Body of pancreas (tissue), 4 donors: ENCODE data around the gene RASGRP4. TPM values are rescaled to one million over a fixed set of nuclear protein-coding genes. Genes with fewer than 3 reads are reported as not detected.
A peak's percentile ranks its signal among the peaks of the same experiment; 100 is the strongest.

Experiments used
- ATAC-seq: fragments of 150-250 bp; one replicate; pipeline ENCODE4 v1.9.1; 2016
- DNase-seq, 4 donors: peaks; one replicate each; pipeline ENCODE4 v3.0.0-alpha.2; 2019
- H3K27ac ChIP-seq, 4 donors: fragments of 200-600 bp; sonication (generic); 1 replicate in 3 of 4; 2 replicates in 1 of 4; pipeline versions ENCODE4 v1.5.1 to v1.6.1; 2016 to 2019; ENCODE audit warnings: mild to moderate bottlenecking in 1 of 4, mixed read lengths in 1 of 4, moderate library complexity in 1 of 4
- H3K27me3 ChIP-seq, 2 donors: fragments of 200-600 bp; sonication (generic); one replicate each; pipeline ENCODE4 v1.6.0; 2016; ENCODE audit warnings: mild to moderate bottlenecking in 1 of 2
- H3K36me3 ChIP-seq, 2 donors: fragments of 200-600 bp; sonication (generic); replicated peaks in 1 of 2; 2 replicates each; pipeline ENCODE4 v1.5.1; 2016; ENCODE audit warnings: low read depth in 2 of 2; ENCODE audit not compliant: insufficient read depth in 1 of 2
- H3K4me1 ChIP-seq: fragments of 200-600 bp; sonication (generic); one replicate; pipeline ENCODE4 v1.6.0; 2016
- H3K4me3 ChIP-seq, 2 donors: fragments of 200-600 bp; sonication (generic); 1 replicate in 1 of 2; 2 replicates in 1 of 2; pipeline ENCODE4 v1.5.1; 2016 to 2019
- H3K9me3 ChIP-seq, 3 donors: fragments of 200-600 bp; sonication (generic); 1 replicate in 2 of 3; 2 replicates in 1 of 3; pipeline ENCODE4 v1.5.1; 2016
- CTCF ChIP-seq, 7 experiments: fragments of 450-650 bp in 4 of 7; fragments of 200-600 bp in 3 of 7; sonication (generic) in 3 of 7; IDR thresholded peaks; one replicate each; pipeline ENCODE4 v1.5.1; 2016 to 2019; ENCODE audit warnings: antibody characterized with exemption in 7 of 7
- POLR2A ChIP-seq, 3 donors: fragments of 450-650 bp; IDR thresholded peaks; one replicate each; pipeline ENCODE4 v1.6.1; 2016; ENCODE audit warnings: antibody characterized with exemption in 3 of 3, mild to moderate bottlenecking in 2 of 3
- WGBS, 2 donors: methylation state at CpG; one replicate each; pipeline ENCODE4 v1.1.5; 2017; 5-methylcytosine and 5-hydroxymethylcytosine counted together
- intact Hi-C: fragments of 100-400 bp; cut with DNase I; formaldehyde crosslinking; loops from one replicate; pipeline ENCODE4 v1.15.1; 2023
- total RNA-seq, 2 donors: library from RNA; depleted of rRNA; stranded (reverse); fragments of >200 nt; gene quantifications; one replicate each; pipeline ENCODE4 v1.1.0, GENCODE V29; 2016

RASGRP4 gene
- total RNA-seq, 2 donors from 2014 or later: 1.6 to 4.6 TPM

GRCh38 chr19:38404858-38405257, 21.2 kb downstream of the RASGRP4 start:
- WGBS, 2 donors: 95 to 97% methylated on average over 4 to 6 of the region's 6 CpGs
- Histone ChIP-seq H3K9me3 (no peaks in the 10 kb centered on the region), H3K27me3 (no peaks in the 10 kb centered on the region), H3K4me1 (peaks cover 10% of the 10 kb centered on the region), H3K4me3 (no peak overlapping the region), H3K36me3 (no peaks in the 10 kb centered on the region), H3K27ac (no peak overlapping the region)
- DNase-seq: no peak
- TF ChIP-seq CTCF (IDR thresholded peaks at IDR 0.05) (no peak), POLR2A (IDR thresholded peaks at IDR 0.05) (no peak)
- ATAC-seq: no peak
- intact Hi-C loops: loop anchor here (10.0 kb wide), 1 partner anchor 520 kb away; no protein-coding TSS in a partner anchor

- H3K36me3 ChIP-seq: no peaks in the 10 kb centered on the region
- intact Hi-C loops: loop anchor here (10.0 kb wide), 1 partner anchor 522 kb away; no protein-coding TSS in a partner anchor
- WGBS, 2 donors: 0 to 1% methylated on average over 9 to 58 of the region's 82 CpGs
Observed at GRCh38 chr19:38402967-38403674, 22.9 kb downstream of the RASGRP4 start, which contains the start of gene FAM98C. Gene FAM98C (plus strand): TSS chr19:38403093. CDS start chr19:38403154, 61 bp downstream.

GRCh38 chr19:38402623-38402966, 23.4 kb downstream of the RASGRP4 start:
- H3K27me3 ChIP-seq: peaks cover 0 to 5% of the 10 kb centered on the region in 2 donors
- H3K4me3 ChIP-seq: no peak overlapping the region
- intact Hi-C loops: loop anchor here (10.0 kb wide), 1 partner anchor 522 kb away; no protein-coding TSS in a partner anchor
- H3K9me3 ChIP-seq: no peaks in the 10 kb centered on the region
- 2 to 10% methylated on average over 15 to 18 of the region's 18 CpGs for WGBS, 2 donors
- ATAC-seq (no peak), DNase-seq (no peak)
- no peaks in the 10 kb centered on the region for H3K36me3 ChIP-seq
- TF ChIP-seq CTCF (IDR thresholded peaks at IDR 0.05) (no peak), POLR2A (IDR thresholded peaks at IDR 0.05) (peak in 1 of 3 donors; percentile 36)
- H3K27ac ChIP-seq: peak overlapping the region in 3 of 4 donors; percentile 16 to 88 (median 53)
- peaks cover 10% of the 10 kb centered on the region for H3K4me1 ChIP-seq

More at GRCh38 chr19:38402967-38403674, 22.9 kb downstream of the RASGRP4 start, which contains the start of gene FAM98C:
- Histone ChIP-seq H3K4me1 (peaks cover 10% of the 10 kb centered on the region), H3K27me3 (peaks cover 0 to 5% of the 10 kb centered on the region in 2 donors), H3K27ac (peak within 1 kb of the TSS; percentile 52 to 88 (median 72)), H3K9me3 (no peaks in the 10 kb centered on the region), H3K4me3 (peak within 1 kb of the TSS; percentile 75 to 83)
- DNase-seq (peak; percentile 97 to 98 (median 97)), ATAC-seq (peak; percentile 100)
- peak; percentile 97 to 100 (median 98) for TF ChIP-seq CTCF (IDR thresholded peaks at IDR 0.05)
- peak; percentile 41 to 68 (median 66) for TF ChIP-seq POLR2A (IDR thresholded peaks at IDR 0.05)

- WGBS, 2 donors: 45 to 49% methylated on average over 3 of the region's 3 CpGs
- Histone ChIP-seq H3K36me3 (no peaks in the 10 kb centered on the region), H3K9me3 (no peaks in the 10 kb centered on the region), H3K27ac (no peak overlapping the region), H3K27me3 (peaks cover 0 to 5% of the 10 kb centered on the region in 2 donors), H3K4me3 (no peak overlapping the region), H3K4me1 (peaks cover 10% of the 10 kb centered on the region)
- ATAC-seq: no peak
- intact Hi-C loops: loop anchor here (10.0 kb wide), 1 partner anchor 524 kb away; no protein-coding TSS in a partner anchor
- no peak for TF ChIP-seq POLR2A (IDR thresholded peaks at IDR 0.05)
- no peak for TF ChIP-seq CTCF (IDR thresholded peaks at IDR 0.05)
- no peak for DNase-seq
Observed at GRCh38 chr19:38401148-38401547, 24.9 kb downstream of the RASGRP4 start.
